GM21526 (cell line): ENCODE results near the gene FOXK1.

Experiments
- ATAC-seq: cut with Tn5 transposase; IDR thresholded peaks from one replicate; pipeline ENCODE4 v1.9.1; 2021; ENCODE audit warnings: moderate library complexity; ENCODE audit not compliant: unreplicated experiment, low FRiP score

Gene FOXK1

DNA sequence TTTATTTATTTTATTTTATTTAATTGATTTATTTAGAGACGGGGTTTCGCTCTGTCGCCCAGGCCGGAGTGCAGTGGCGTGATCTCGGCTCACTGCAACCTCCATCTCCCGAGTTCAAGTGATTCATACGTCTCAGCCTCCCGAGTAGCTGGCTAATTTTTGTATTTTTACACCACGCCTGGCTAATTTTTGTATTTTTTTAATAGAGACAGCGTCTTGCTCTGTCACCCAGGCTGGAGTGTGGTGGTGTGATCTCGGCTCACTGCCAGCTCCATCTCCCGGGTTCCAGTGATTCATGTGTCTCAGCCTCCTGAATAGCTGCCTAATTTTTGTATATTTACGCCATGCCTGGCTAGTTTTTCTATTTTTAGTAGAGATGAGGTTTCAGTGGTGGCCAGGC is 127.6 kb downstream of the FOXK1 start:
- ATAC-seq: no peak

DNA sequence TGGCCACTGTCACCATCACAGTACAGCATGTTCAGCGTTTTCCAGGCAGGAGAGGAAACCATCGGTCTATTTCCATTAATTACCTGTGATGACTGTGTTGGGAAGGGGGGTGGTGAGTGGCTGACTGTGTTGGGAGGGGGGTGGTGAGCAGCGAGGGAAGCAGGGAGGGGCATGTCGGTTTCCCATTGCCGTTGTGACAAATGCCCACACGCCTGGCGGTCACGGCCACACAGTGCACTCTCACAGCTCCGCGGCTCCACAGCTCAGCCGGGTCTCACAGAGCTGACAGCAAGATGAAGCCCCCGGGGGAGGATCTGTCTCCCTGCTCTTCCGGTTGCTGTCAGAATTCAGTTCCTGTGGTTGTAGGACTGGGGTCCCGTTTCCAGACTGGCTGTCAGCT is 132.3 kb downstream of the FOXK1 start:
- ATAC-seq: no peak

DNA sequence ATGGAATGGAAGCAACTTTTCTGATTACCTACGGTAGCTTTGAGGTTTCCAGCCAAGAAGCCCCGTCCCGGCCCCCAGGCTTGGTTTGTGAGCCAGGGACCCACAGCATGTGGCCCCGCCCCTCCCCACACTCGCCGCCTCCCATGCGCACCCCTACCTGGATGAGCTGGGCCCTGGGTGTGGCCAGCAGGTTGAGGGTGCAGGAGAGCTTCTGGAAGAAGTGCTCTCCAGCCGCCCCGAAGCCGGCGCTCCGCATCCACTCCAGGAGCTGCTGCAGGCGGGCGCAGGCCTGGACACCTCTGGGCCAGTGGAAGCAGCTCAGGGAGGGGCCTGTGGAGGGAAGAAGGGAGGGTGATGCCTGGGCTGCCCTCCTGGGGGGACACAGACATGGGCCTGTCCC is 133.0 kb downstream of the FOXK1 start:
- no peak for ATAC-seq

DNA sequence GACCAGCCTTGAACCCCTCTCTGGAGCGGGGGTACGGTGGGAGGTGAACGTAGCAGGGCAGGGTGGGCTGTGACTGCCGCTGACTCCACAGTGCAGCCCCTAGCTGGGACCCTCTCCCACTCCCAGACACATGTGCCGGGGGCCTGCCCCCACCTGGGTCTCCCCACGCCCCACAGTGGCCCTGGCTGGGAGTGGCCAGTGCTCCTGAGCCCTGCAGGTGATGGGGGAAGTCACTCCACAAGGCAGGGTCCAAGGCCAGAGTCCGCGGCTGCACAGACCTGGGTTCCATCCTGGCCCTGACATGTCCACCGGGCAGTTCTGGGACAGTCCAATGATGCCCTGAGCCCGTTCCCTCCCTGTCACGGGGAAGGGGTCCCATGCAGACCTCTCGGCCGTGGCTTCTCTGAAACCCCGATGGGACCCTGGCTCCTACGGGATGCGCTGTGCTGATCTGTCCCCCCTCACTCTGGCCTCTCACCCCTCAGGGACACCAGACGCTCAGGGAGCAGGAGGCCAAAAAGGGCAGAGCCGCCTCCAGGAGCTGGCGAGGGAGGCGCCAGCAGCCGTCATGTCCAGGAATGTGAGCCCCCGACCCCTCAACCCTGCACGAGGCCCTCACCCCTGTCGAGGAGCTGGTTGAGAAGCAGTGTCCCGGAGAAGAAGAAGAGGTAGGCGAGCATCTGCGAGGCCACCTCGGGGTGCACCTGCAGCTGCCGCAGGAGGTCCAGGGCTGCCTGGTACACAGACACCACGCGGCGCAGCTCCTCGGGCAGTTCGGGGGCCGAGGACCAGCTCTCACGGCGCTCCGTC is 133.7 kb downstream of the FOXK1 start:
- ATAC-seq: no peak

DNA sequence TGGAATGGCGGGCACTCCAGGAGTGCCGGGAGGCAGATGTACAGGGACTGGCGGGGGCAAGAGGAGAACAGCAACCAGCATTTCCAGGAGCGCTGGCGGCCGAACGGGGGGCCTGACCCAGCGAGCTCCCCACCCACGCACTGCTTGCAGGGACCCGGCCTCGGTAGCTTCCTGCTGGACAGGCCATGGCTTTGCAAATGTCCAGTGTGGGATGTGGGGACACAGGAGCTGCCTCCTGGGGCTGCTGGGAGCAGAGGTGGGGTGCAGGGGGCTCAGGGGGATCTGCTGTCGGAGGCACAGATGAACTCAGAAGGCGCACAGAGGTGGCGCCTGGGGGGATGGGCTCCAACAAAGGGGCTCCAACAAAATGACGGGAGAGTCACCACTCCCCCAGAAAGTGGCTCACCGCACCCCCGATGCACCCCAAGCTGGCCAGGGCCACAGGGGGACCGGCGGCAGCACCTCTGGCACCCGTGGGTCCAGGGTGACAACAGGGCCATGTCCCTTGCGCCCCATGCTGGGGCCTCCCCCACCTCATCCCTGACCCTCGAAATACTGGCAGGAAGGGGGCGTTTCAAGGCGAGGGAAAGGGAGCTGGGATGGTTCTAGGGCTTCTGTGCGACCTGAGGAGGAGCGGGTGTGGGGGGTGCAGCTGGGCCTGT is 134.5 kb downstream of the FOXK1 start:
- ATAC-seq: no peak

DNA sequence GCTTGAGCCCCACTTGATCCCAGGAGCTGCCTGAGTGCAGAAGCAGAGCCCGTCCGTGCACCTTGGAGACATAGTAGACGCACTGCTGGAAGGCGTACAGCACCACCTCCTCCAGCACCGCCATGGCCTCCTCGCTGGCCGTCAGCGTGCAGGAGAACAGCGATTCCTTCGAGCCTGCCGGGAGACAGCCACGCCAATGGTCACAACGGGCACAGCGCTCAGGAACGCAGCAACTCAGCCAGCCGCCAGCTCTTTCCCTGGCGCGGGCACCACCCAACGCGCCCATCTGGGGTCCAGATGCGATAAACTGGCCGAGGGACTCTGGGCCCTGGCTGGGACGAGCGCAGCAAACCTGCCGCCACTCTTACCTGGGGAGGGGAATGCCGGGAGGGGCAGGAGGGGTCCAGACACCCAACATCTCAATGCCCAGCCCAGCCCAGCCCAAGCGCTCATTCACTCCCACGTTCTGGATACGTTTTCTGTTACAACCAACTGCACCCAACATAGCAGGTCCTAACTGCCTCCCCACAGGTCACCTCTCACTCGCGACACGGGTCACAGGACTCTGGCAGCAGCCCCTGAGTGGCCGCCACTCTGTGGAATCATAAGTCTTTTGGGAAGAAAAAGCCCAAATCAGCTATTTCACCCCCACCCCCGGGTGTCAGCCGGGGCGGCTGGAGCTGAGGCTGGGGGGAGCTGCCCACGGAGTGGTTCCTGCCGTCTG is 135.2 kb downstream of the FOXK1 start:
- ATAC-seq: no peak

DNA sequence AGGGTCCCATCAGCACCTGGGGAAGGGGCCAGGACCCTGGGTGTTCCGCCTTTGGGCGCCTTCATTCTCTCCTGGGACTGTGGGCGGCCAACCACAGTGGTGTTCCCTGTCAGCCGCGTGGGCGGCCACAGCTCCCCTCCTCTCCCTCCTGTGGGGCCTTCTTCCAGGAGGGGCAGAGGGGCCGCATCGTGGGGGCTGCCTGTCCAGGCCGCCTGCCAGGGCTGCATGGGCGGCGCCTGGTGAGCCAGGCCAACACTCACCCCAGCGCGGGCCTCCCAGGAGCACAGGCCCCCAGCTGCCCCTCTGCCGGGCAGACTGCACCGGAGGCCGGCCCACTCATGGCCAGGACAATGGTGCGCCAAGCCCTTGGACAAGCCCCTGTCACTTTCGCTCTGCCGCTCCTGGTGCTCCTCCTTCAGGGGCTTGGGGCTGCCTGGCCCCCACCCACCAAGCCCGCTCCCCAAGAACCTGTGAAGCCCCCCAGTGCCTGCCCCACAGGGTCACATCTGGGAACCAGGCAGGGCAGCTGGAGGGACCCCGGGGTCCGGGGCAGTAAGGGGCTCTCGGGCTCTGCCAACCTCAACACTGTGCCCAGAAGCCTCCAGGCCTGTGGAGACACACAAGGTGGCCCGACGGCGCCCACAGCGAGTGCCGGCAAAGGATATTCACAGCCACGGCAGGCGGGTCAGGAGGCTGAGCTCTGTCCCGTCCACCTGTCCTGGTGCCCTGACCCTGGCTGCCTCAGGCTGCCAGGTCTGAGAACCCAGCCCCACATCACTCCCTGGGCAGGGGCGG is 136.1 kb downstream of the FOXK1 start:
- ATAC-seq: no peak

DNA sequence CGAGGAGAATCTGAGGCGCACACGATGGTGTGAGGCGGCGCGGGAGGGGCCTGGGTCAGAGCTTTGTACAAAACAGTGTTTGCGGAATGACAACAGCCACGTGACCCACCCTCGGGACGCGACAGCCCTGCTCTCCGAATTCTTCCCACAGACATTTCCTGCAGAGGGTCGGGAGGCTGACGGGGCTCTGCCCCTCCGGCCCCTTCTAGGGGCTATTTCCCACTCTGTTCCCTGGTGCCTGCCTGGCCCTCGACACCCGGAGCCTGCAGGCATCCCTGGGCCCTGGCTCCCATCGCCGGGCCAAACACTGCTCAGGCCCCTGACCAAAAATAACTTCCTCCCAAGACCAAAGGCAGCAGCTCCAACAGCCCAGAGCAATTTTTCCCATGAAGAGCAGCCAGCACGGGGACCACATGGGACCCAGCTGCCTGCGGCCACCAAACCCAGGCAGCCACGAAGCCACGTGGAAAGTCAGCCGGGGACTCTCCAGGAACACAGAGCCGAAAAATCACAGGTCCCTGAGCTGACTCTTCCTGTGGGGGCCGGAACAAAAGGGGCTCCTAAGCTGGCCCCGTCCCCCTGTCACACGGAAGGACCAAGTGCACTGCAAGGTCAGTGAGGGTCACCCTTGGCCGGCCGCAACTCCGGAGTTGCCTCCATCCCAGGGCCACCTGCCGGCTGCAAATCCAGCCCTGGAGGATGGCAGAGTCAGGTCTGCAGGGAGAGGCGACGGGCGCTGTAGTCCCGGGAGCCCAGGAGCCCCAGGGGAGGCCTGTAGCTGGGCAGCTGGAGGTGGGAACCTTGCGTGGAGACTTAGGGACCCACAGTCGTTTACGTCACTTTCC is 137.7 kb downstream of the FOXK1 start:
- ATAC-seq: no peak

DNA sequence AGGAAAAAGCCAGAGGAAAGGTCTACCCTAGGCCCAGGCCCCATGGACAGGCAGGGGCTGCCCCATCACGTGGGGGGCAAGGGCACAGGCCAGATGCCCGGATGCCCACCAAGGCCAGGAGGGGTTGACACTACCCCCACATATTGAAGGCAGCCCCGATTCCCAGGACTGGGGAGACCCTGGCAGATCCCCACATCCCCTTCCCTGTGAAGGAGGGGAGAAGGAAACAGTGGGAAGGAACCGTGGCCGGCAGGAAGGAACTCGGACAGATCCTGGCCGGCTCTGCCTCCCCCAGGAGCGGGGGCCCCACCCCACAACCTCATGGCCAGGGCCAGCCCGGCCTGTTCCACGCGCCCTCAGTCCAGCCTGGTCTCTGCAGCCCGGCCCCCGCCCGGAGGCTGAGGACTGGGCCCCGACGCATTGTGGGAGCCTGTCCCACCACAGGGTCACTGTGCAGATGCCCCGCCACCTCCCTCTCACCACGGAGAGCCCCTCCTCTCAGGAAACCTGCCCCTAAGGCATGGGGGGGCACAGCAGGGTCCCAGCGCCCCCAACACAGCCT is 138.4 kb downstream of the FOXK1 start:
- no peak for ATAC-seq
